Central memory CD4-positive, alpha-beta T cell (primary cell): ENCODE results near the gene RPL41.

ENCODE experiments used
- DNase-seq: peaks from one replicate; pipeline ENCODE4 v3.0.0; 2022

Gene RPL41

GRCh38 chr12:56157201-56158028, 41.0 kb downstream of the RPL41 start:
- DNase-seq, result peak; percentile 70

- peak; percentile 92 for DNase-seq
Measured at GRCh38 chr12:56158029-56158925, 41.8 kb downstream of the RPL41 start, which contains the start of gene MYL6. MYL6 (plus strand) TSS chr12:56158359; CDS start chr12:56158402, 43 bp downstream.

GRCh38 chr12:56158926-56159461, 42.6 kb downstream of the RPL41 start:
- DNase-seq, result no peak

DNA sequence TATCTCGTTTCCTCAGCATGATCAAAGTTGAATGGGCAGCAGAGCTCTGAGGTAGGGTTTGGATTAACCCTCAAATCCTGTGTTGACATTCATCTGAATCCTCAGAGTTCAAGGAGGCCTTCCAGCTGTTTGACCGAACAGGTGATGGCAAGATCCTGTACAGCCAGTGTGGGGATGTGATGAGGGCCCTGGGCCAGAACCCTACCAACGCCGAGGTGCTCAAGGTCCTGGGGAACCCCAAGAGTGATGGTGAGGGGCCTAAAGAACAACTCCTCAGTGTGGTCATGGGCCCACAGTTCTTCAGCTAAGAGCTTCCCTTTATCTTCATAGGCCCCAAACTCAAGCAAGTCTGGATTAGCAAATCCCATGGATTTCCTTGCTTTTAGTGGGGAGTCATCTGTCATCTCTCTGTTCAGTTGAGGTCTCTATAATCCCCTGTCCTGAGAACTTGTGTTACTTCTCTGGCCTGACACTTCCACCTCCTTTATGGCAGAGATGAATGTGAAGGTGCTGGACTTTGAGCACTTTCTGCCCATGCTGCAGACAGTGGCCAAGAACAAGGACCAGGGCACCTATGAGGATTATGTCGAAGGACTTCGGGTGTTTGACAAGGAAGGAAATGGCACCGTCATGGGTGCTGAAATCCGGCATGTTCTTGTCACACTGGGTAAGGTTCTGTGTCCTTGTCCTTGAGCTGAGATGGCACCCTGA, 43.2 kb downstream of the RPL41 start:
- DNase-seq, result no peak

DNA sequence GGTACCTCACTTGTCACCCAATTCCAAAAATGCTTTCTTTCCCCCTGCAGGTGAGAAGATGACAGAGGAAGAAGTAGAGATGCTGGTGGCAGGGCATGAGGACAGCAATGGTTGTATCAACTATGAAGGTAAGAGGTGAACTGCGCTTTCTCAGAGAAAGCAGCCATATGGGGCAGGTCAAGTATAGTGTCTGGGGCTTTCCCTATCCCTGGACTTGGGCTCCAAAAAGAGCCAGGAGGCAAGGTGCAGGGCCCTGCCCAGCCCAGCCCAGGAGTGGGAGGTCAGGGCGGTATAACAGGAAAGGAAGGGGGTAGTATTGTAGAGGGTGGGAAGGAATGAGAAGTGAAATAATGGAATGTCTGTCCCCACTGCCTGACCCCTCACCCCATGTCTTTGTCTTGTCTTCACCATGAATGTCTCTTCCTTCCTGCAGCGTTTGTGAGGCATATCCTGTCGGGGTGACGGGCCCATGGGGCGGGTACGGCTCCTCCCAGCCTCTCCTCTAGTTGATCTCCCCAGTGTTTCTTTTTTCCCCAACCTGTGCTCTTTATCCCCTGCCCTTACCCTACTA, 43.8 kb downstream of the RPL41 start:
- DNase-seq, result peak; percentile 72

- DNase-seq, result no peak
Measured at GRCh38 chr12:56160894-56161689, 44.7 kb downstream of the RPL41 start.

GRCh38 chr12:56161690-56162351, 45.4 kb downstream of the RPL41 start:
- no peak for DNase-seq

- no peak for DNase-seq
Measured at GRCh38 chr12:56162468-56163290, 46.2 kb downstream of the RPL41 start.

DNA sequence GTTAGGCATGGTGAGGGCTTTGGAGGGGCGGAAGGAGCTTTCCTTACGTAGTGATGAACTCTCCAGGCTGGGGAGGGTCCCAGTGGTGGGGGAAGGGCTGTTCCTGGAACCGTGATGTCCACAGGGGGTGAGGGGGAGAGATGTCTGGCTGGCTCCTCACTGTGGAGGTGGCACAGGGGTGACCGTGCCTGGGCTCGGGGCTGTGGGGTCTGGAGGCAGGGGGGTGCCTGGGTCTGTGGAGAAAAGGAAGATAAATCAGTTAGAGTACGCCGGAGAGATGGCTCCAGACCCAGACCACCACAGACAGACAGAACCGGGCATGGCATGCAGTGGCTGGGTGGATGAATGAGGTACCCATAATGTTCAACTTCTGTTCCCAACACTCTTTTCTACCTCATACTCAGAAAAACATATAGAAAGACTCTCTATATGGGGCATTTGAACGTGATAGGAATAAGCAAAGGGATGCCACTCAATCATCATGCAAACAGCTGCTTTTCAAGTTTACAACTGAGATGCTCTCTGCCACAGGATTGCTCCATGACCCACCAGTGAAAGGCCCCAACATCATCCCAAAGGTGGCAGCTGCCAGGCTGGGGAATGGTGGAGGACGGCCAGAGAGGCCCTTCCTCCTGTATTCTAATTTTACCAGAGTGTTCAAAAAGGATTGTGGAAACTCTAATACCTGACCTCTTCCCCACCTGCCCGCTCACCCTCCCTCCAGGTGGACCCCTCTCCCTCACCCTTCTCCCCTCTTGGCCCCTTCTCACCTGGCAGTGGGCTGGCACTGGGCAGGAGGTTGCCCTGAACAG, 47.3 kb downstream of the RPL41 start:
- no peak for DNase-seq

DNA sequence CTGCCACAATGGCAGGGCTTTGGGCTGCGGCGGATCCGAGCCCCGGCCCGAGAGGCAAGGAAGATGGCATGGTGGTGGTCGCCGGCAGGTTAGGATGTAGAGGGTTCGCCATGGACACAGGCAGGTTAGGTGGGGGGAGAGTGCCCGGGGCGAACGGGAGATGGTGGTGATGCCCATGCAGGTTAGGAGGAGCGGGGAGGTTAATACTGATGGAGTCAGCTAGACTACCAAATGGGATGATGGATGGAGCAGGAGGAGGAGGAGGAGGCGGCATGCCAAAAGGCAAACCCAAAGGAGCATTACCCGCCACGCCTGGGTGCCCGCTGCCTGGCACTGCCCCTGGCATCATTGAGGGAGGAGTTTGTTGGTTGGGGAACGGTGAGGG, 47.9 kb downstream of the RPL41 start:
- DNase-seq, result no peak

- no peak for DNase-seq
Measured at GRCh38 chr12:56165369-56165768, 48.9 kb downstream of the RPL41 start.
